Measurements from ENCODE around the gene MLN. TPM values are rescaled to one million over a fixed set of nuclear protein-coding genes. Genes with fewer than 3 reads are reported as not detected.

The MLN gene
- total RNA-seq, 1 experiment from 2014 or later = not detected

GRCh38 chr6:33802186-33802958 lies 1.4 kb downstream of the MLN start:
- no peak for DNase-seq

GRCh38 chr6:33801611-33802010 lies 2.2 kb downstream of the MLN start:
- no peaks in the 10 kb centered on the region for H3K36me3 ChIP-seq (ENCODE audit: insufficient read depth, low read length)
- no peak for DNase-seq
- no peak overlapping the region for H3K4me2 ChIP-seq (ENCODE audit: low read depth, low read length, poor library complexity, severe bottlenecking)
- no peaks in the 10 kb centered on the region for H3K4me1 ChIP-seq (ENCODE audit: low read length)
- H3K9me2 ChIP-seq (replicated peaks; ENCODE audit: insufficient read depth, low read length) = no peaks in the 10 kb centered on the region
- H3K4me3 ChIP-seq (ENCODE audit: low read length) = no peak overlapping the region
- H3K79me2 ChIP-seq (ENCODE audit: low read length) = no peaks in the 10 kb centered on the region
- H3K9ac ChIP-seq (ENCODE audit: low read length) = no peak overlapping the region
- no peaks in the 10 kb centered on the region for H4K20me1 ChIP-seq (ENCODE audit: insufficient read depth, low read depth, low read length)
- H2AFZ ChIP-seq (ENCODE audit: low read length) = no peak overlapping the region
- no peaks in the 10 kb centered on the region for H3K27me3 ChIP-seq (ENCODE audit: low read length)
- no peaks in the 10 kb centered on the region for H3K9me3 ChIP-seq (ENCODE audit: low read length)
- no peak overlapping the region for H3K27ac ChIP-seq (ENCODE audit: low read length)

More at GRCh38 chr6:33802186-33802958, 1.4 kb downstream of the MLN start:
- H3K9me3 ChIP-seq (ENCODE audit: low read length) = no peaks in the 10 kb centered on the region
- H4K20me1 ChIP-seq (ENCODE audit: insufficient read depth, low read depth, low read length) = no peaks in the 10 kb centered on the region
- no peak overlapping the region for H3K4me2 ChIP-seq (ENCODE audit: low read depth, low read length, poor library complexity, severe bottlenecking)
- no peaks in the 10 kb centered on the region for H3K79me2 ChIP-seq (ENCODE audit: low read length)
- H3K9ac ChIP-seq (ENCODE audit: low read length) = no peak overlapping the region
- no peak overlapping the region for H2AFZ ChIP-seq (ENCODE audit: low read length)
- H3K4me3 ChIP-seq (ENCODE audit: low read length) = no peak overlapping the region
- H3K36me3 ChIP-seq (ENCODE audit: insufficient read depth, low read length) = no peaks in the 10 kb centered on the region
- no peaks in the 10 kb centered on the region for H3K27me3 ChIP-seq (ENCODE audit: low read length)
- H3K9me2 ChIP-seq (replicated peaks; ENCODE audit: insufficient read depth, low read length) = no peaks in the 10 kb centered on the region
- no peaks in the 10 kb centered on the region for H3K4me1 ChIP-seq (ENCODE audit: low read length)
- no peak overlapping the region for H3K27ac ChIP-seq (ENCODE audit: low read length)

- Histone ChIP-seq H3K9me3 (ENCODE audit: low read length) (no peaks in the 10 kb centered on the region), H3K4me3 (ENCODE audit: low read length) (no peak overlapping the region), H3K27me3 (ENCODE audit: low read length) (no peaks in the 10 kb centered on the region)
Observed at GRCh38 chr6:33800248-33800969, 3.4 kb downstream of the MLN start.

GRCh38 chr6:33799454-33800113 lies 4.2 kb downstream of the MLN start:
- Histone ChIP-seq H3K9me2 (replicated peaks; ENCODE audit: insufficient read depth, low read length) (no peaks in the 10 kb centered on the region), H3K9ac (ENCODE audit: low read length) (no peak overlapping the region), H3K36me3 (ENCODE audit: insufficient read depth, low read length) (no peaks in the 10 kb centered on the region), H3K79me2 (ENCODE audit: low read length) (no peaks in the 10 kb centered on the region), H3K4me1 (ENCODE audit: low read length) (no peaks in the 10 kb centered on the region), H2AFZ (ENCODE audit: low read length) (no peak overlapping the region), H3K27ac (ENCODE audit: low read length) (no peak overlapping the region), H3K27me3 (ENCODE audit: low read length) (no peaks in the 10 kb centered on the region), H4K20me1 (ENCODE audit: insufficient read depth, low read depth, low read length) (no peaks in the 10 kb centered on the region), H3K4me3 (ENCODE audit: low read length) (no peak overlapping the region), H3K9me3 (ENCODE audit: low read length) (no peaks in the 10 kb centered on the region), H3K4me2 (ENCODE audit: low read depth, low read length, poor library complexity, severe bottlenecking) (no peak overlapping the region)
- DNase-seq = no peak

More at GRCh38 chr6:33800248-33800969, 3.4 kb downstream of the MLN start:
- H4K20me1 ChIP-seq (ENCODE audit: insufficient read depth, low read depth, low read length) = no peaks in the 10 kb centered on the region
- H3K27ac ChIP-seq (ENCODE audit: low read length) = no peak overlapping the region
- H3K9me2 ChIP-seq (replicated peaks; ENCODE audit: insufficient read depth, low read length) = no peaks in the 10 kb centered on the region
- H3K36me3 ChIP-seq (ENCODE audit: insufficient read depth, low read length) = no peaks in the 10 kb centered on the region
- H2AFZ ChIP-seq (ENCODE audit: low read length) = no peak overlapping the region
- H3K9ac ChIP-seq (ENCODE audit: low read length) = no peak overlapping the region
- no peaks in the 10 kb centered on the region for H3K79me2 ChIP-seq (ENCODE audit: low read length)
- no peak overlapping the region for H3K4me2 ChIP-seq (ENCODE audit: low read depth, low read length, poor library complexity, severe bottlenecking)
- no peak for DNase-seq
- H3K4me1 ChIP-seq (ENCODE audit: low read length) = no peaks in the 10 kb centered on the region

GRCh38 chr6:33798343-33798848 lies 5.4 kb downstream of the MLN start:
- DNase-seq = no peak
- no peaks in the 10 kb centered on the region for H3K27me3 ChIP-seq (ENCODE audit: low read length)

GRCh38 chr6:33797626-33798342 lies 6.0 kb downstream of the MLN start:
- H3K27me3 ChIP-seq (ENCODE audit: low read length) = no peaks in the 10 kb centered on the region
- no peak for DNase-seq
- H3K4me2 ChIP-seq (ENCODE audit: low read depth, low read length, poor library complexity, severe bottlenecking) = no peak overlapping the region
- no peaks in the 10 kb centered on the region for H3K9me3 ChIP-seq (ENCODE audit: low read length)
- no peak overlapping the region for H2AFZ ChIP-seq (ENCODE audit: low read length)
- H3K4me1 ChIP-seq (ENCODE audit: low read length) = no peaks in the 10 kb centered on the region
- no peaks in the 10 kb centered on the region for H3K9me2 ChIP-seq (replicated peaks; ENCODE audit: insufficient read depth, low read length)
- H3K27ac ChIP-seq (ENCODE audit: low read length) = no peak overlapping the region
- H3K36me3 ChIP-seq (ENCODE audit: insufficient read depth, low read length) = no peaks in the 10 kb centered on the region
- no peaks in the 10 kb centered on the region for H4K20me1 ChIP-seq (ENCODE audit: insufficient read depth, low read depth, low read length)
- H3K9ac ChIP-seq (ENCODE audit: low read length) = no peak overlapping the region
- H3K79me2 ChIP-seq (ENCODE audit: low read length) = no peaks in the 10 kb centered on the region
- H3K4me3 ChIP-seq (ENCODE audit: low read length) = no peak overlapping the region

More at GRCh38 chr6:33798343-33798848, 5.4 kb downstream of the MLN start:
- no peak overlapping the region for H3K4me3 ChIP-seq (ENCODE audit: low read length)
- no peaks in the 10 kb centered on the region for H3K9me3 ChIP-seq (ENCODE audit: low read length)
- no peaks in the 10 kb centered on the region for H4K20me1 ChIP-seq (ENCODE audit: insufficient read depth, low read depth, low read length)
- no peaks in the 10 kb centered on the region for H3K9me2 ChIP-seq (replicated peaks; ENCODE audit: insufficient read depth, low read length)
- H3K36me3 ChIP-seq (ENCODE audit: insufficient read depth, low read length) = no peaks in the 10 kb centered on the region
- no peak overlapping the region for H2AFZ ChIP-seq (ENCODE audit: low read length)
- no peaks in the 10 kb centered on the region for H3K4me1 ChIP-seq (ENCODE audit: low read length)
- no peak overlapping the region for H3K9ac ChIP-seq (ENCODE audit: low read length)
- H3K79me2 ChIP-seq (ENCODE audit: low read length) = no peaks in the 10 kb centered on the region
- H3K4me2 ChIP-seq (ENCODE audit: low read depth, low read length, poor library complexity, severe bottlenecking) = no peak overlapping the region
- H3K27ac ChIP-seq (ENCODE audit: low read length) = no peak overlapping the region

DNA sequence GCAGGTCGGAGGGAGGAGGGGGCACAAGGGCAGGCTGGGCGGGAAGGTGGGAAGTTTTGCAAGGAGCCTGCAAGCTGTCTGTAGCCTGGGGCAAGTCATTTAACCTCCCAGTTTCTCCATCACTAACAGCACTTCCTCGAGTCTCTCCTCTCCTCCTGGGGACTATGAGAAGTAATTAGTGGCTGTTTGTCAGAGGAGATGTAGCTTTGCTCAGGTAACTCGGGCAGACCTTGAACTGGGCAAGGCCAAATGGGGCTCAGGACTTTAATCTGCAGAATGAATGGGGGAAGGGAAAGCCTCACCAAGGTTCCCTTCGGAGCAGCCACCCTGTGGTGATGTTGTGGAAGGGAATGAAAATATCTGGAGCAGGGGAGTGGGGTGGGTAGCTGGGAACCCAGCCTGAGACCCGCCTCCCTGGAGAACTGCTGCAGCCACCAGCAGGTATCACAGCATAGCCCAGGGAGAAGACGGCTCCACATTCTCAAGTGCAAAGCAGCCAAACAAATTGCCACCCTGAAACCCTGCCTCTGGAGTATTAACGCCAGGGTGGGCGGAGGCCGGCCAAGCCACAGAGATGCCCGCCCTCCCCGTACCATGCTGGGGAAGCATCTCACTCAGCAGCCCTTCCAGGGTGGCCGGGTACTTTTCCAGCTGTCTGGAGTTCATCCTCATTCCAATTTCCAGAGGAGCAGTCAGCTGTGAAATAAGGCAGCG lies 8.7 kb downstream of the MLN start:
- Histone ChIP-seq H3K9me3 (ENCODE audit: low read length) (no peaks in the 10 kb centered on the region), H3K27me3 (ENCODE audit: low read length) (no peaks in the 10 kb centered on the region), H3K4me2 (ENCODE audit: low read depth, low read length, poor library complexity, severe bottlenecking) (no peak overlapping the region)

More for the DNA sequence above, 8.7 kb downstream of the MLN start:
- H3K4me3 ChIP-seq (ENCODE audit: low read length) = no peak overlapping the region
- no peaks in the 10 kb centered on the region for H3K4me1 ChIP-seq (ENCODE audit: low read length)
- DNase-seq = no peak
- H3K9me2 ChIP-seq (replicated peaks; ENCODE audit: insufficient read depth, low read length) = no peaks in the 10 kb centered on the region
- H4K20me1 ChIP-seq (ENCODE audit: insufficient read depth, low read depth, low read length) = no peaks in the 10 kb centered on the region
- no peaks in the 10 kb centered on the region for H3K79me2 ChIP-seq (ENCODE audit: low read length)
- H3K27ac ChIP-seq (ENCODE audit: low read length) = no peak overlapping the region
- H3K36me3 ChIP-seq (ENCODE audit: insufficient read depth, low read length) = no peaks in the 10 kb centered on the region
- H2AFZ ChIP-seq (ENCODE audit: low read length) = no peak overlapping the region
- H3K9ac ChIP-seq (ENCODE audit: low read length) = no peak overlapping the region

Data from Karpas-422 (cell line).